Loucy (cell line): Measurements from ENCODE around the gene WDR37.

Source experiments
- H2AFZ ChIP-seq: fragments of 200-600 bp; sonication (generic); 2 replicates; pipeline ENCODE4 v1.6.0; 2016; ENCODE audit warnings: antibody characterized with exemption, mild to moderate bottlenecking, low read length, moderate library complexity
- H3F3A ChIP-seq: fragments of 200-600 bp; 2 replicates; pipeline ENCODE4 v1.6.0; 2016; ENCODE audit warnings: antibody characterized with exemption, low read depth, mild to moderate bottlenecking
- H3K27me3 ChIP-seq: fragments of 200-600 bp; sonication (generic); 2 replicates; pipeline ENCODE4 v1.6.1; 2014; ENCODE audit warnings: low read length, mild to moderate bottlenecking; ENCODE audit not compliant: insufficient read depth, poor library complexity, severe bottlenecking
- H3K36me3 ChIP-seq: fragments of 200-600 bp; sonication (generic); 2 replicates; pipeline ENCODE4 v1.6.1; 2016; ENCODE audit warnings: low read length; ENCODE audit not compliant: insufficient read depth
- H3K4me1 ChIP-seq: fragments of 200-600 bp; sonication (generic); 2 replicates; pipeline ENCODE4 v1.5.1; 2014; ENCODE audit warnings: low read length, mild to moderate bottlenecking; ENCODE audit not compliant: insufficient read depth, poor library complexity, severe bottlenecking
- H3K4me2 ChIP-seq: fragments of 200-600 bp; sonication (generic); 2 replicates; pipeline ENCODE4 v1.6.0; 2014; ENCODE audit warnings: antibody characterized with exemption, low read length, low read depth, mild to moderate bottlenecking; ENCODE audit not compliant: poor library complexity, severe bottlenecking
- H3K4me3 ChIP-seq: fragments of 200-600 bp; sonication (generic); 2 replicates; pipeline ENCODE4 v1.5.1; 2014; ENCODE audit warnings: low read length, mild to moderate bottlenecking, mixed read lengths; ENCODE audit not compliant: poor library complexity, severe bottlenecking
- H3K79me2 ChIP-seq: fragments of 200-600 bp; sonication (generic); 2 replicates; pipeline ENCODE4 v1.6.1; 2014; ENCODE audit warnings: low read length; ENCODE audit not compliant: insufficient read depth
- H3K9ac ChIP-seq: fragments of 200-600 bp; sonication (generic); 2 replicates; pipeline ENCODE4 v1.6.0; 2014; ENCODE audit warnings: mild to moderate bottlenecking, low read depth, low read length, moderate library complexity; ENCODE audit not compliant: poor library complexity, severe bottlenecking
- H3K9me2 ChIP-seq: fragments of 200-600 bp; sonication (generic); replicated peaks from 2 replicates; pipeline ENCODE4 v1.6.1; 2016; ENCODE audit warnings: low read depth, low read length, mixed read lengths
- H3K9me3 ChIP-seq: fragments of 200-600 bp; sonication (generic); 2 replicates; pipeline ENCODE4 v1.6.1; 2014; ENCODE audit warnings: mild to moderate bottlenecking, antibody characterized with exemption, low read length, low read depth; ENCODE audit not compliant: insufficient read depth
- H4K20me1 ChIP-seq: fragments of 200-600 bp; sonication (generic); 2 replicates; pipeline ENCODE4 v1.6.0; 2014; ENCODE audit warnings: antibody characterized with exemption, low read length, mild to moderate bottlenecking; ENCODE audit not compliant: insufficient read depth, poor library complexity, severe bottlenecking
- EZH2phosphoT487 ChIP-seq: fragments of 200-600 bp; IDR thresholded peaks from 2 replicates; pipeline ENCODE4 v1.6.1; 2018; ENCODE audit warnings: antibody characterized with exemption, mild to moderate bottlenecking, moderate library complexity, borderline replicate concordance
- TF ChIP-seq, protein P1 (sequence below): fragments of 200-600 bp; sonication (generic); conservative IDR thresholded peaks from 2 replicates; pipeline ENCODE4 v1.5.1; 2014; ENCODE audit warnings: mild to moderate bottlenecking, antibody characterized with exemption, low read length

The WDR37 gene

DNA sequence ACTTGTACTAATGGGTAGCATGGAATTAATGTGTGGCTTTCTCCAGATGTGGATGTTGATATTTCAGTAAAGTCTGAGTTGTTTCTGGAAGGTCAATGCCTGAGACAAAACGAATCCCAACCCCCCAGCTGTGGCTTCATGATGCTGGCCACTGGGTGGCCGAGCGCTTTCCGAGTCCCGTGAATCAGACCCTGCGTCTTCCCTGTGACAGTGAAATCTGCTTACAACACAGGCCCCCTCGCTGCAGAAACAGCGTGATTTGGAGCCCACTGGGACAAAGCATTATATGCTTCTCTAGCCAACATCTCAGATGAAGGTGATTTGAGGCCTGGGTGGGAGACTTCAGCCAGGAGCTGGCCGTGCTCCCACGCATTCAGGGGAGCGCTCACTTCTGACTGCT lies 124.7 kb downstream of the WDR37 start:
- Histone ChIP-seq H4K20me1 (no peaks in the 10 kb centered on the region), H3K9me2 (no peaks in the 10 kb centered on the region), H3K27me3 (no peaks in the 10 kb centered on the region), H3K9me3 (no peaks in the 10 kb centered on the region), H3K4me2 (no peak overlapping the region), H3K36me3 (no peaks in the 10 kb centered on the region), H3K9ac (no peak overlapping the region), H3F3A (no peaks in the 10 kb centered on the region), H2AFZ (no peak overlapping the region), H3K4me3 (no peak overlapping the region), H3K4me1 (no peaks in the 10 kb centered on the region), H3K79me2 (no peaks in the 10 kb centered on the region)
- TF ChIP-seq, protein P1, sequence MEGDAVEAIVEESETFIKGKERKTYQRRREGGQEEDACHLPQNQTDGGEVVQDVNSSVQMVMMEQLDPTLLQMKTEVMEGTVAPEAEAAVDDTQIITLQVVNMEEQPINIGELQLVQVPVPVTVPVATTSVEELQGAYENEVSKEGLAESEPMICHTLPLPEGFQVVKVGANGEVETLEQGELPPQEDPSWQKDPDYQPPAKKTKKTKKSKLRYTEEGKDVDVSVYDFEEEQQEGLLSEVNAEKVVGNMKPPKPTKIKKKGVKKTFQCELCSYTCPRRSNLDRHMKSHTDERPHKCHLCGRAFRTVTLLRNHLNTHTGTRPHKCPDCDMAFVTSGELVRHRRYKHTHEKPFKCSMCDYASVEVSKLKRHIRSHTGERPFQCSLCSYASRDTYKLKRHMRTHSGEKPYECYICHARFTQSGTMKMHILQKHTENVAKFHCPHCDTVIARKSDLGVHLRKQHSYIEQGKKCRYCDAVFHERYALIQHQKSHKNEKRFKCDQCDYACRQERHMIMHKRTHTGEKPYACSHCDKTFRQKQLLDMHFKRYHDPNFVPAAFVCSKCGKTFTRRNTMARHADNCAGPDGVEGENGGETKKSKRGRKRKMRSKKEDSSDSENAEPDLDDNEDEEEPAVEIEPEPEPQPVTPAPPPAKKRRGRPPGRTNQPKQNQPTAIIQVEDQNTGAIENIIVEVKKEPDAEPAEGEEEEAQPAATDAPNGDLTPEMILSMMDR: 0 out of 2 replicates have a peak, but pooled peaks have one; percentile 8
- TF ChIP-seq EZH2phosphoT487: no peak
